ENCODE results near the gene ADSL.

- TF ChIP-seq CTCF (IDR thresholded peaks at IDR 0.05 in 2 of 3, conservative IDR thresholded peaks at IDR 0.05 in 1 of 3; ENCODE audit: borderline replicate concordance in 1 of 3, insufficient read depth in 1 of 3, low read depth in 2 of 3, low read length in 2 of 3) (no peak), RAD21 (IDR thresholded peaks at IDR 0.05; ENCODE audit: low read depth) (no peak), JUND (IDR thresholded peaks at IDR 0.05) (no peak), EZH2phosphoT487 (IDR thresholded peaks at IDR 0.05; ENCODE audit: borderline replicate concordance) (no peak), EZH2 (IDR thresholded peaks at IDR 0.05) (no peak), POLR2A (IDR thresholded peaks at IDR 0.05; ENCODE audit: borderline replicate concordance, extremely low read depth, insufficient read depth, insufficient read length) (no peak), REST (IDR thresholded peaks at IDR 0.05; ENCODE audit: low read depth) (no peak), ELF1 (IDR thresholded peaks at IDR 0.05; ENCODE audit: borderline replicate concordance, low read depth) (no peak)
Observed at GRCh38 chr22:40413873-40414272, 67.6 kb downstream of the ADSL start.

All from HCT116 (cell line).